Activated T-cell treated with anti-CD3 and anti-CD28 coated beads for 1 hour (primary cell): ENCODE data around the gene SCAMP2.
"Not testable (repeated sequence)": the region's sequence is repeated elsewhere in the genome, so short reads cannot be mapped to it uniquely, and the experiment has no call there.

ENCODE experiments used
- DNase-seq: peaks from one replicate; pipeline ENCODE4 v3.0.0-alpha.2; 2020; ENCODE audit warnings: low read depth

The SCAMP2 gene

GRCh38 chr15:74889883-74890664 is 16.9 kb upstream of the SCAMP2 start, which contains the start of gene MPI:
MPI (plus strand) TSS chr15:74890042; CDS start chr15:74890074, 32 bp downstream.
- peak; percentile 73 for DNase-seq

DNA sequence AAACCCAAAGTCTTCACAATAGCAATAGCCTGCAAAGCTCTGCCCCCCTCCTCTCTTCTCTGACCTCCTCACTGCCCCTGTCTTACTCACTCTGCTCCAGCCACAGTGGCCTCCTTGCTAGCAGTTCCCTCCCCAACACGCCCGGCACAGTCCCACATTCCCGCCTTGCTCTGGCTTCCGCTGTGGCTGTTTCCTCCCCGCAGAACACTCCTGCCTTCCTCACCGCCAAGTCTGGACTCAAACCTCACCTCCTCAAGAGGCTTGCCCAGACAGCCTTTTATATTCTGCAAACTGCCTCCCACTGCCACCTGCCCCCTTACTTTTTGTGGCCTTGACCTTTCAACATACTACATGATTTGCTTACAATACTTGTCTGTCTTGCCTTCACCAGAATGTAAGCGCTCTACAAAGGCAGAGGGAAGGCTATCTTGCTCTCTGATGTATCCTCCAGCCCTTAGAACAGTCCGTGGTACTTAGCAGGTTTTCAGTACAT is 16.3 kb upstream of the SCAMP2 start:
- no peak for DNase-seq

GRCh38 chr15:74888716-74889115 is 15.6 kb upstream of the SCAMP2 start:
- DNase-seq = no peak

- DNase-seq = not testable (repeated sequence)
These were observed 14.5 kb upstream of the SCAMP2 start for GRCh38 chr15:74887537-74888193.

DNA sequence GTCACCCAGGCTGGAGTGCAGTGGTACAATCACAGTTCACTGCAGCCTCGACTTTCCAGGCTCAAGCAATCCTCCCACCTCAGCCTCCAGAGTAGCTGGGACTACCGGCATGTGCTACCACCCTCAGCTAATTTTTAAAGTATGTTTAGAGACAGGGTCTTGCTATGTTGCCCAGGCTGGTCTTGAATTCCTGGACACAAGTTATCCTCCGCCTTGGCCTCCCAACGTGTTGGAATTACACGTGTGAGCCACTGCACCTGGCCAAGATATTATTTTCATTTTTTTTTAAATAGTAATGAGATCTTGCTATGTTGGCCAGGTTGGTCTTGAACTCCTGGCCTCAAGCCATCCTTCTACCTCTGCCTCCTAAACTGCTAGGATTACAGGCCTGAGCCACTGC is 12.3 kb upstream of the SCAMP2 start:
- no peak for DNase-seq

- no peak for DNase-seq
These were observed 11.5 kb upstream of the SCAMP2 start for GRCh38 chr15:74884428-74885223.

- no peak for DNase-seq
These were observed 9.4 kb upstream of the SCAMP2 start for GRCh38 chr15:74882528-74882927.

DNA sequence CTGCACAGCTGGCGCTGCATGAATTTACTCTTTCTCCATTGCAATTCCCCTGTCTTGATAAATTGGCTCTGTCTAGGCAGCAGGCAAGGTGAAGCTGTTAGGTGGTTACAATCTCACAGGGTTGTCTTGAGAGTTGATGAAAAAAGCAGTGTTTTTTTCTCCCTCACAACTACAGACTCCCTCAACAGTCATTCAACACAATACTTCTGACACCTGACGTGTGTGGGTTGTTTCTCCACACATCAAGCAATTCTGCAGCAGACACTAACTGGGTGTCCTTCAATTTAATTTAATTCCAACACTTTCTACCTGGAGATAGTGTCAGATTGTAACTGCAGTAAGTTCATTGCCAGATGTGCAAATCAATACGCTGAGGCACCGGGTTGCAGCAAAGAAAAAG is 5.1 kb upstream of the SCAMP2 start:
- no peak for DNase-seq

DNA sequence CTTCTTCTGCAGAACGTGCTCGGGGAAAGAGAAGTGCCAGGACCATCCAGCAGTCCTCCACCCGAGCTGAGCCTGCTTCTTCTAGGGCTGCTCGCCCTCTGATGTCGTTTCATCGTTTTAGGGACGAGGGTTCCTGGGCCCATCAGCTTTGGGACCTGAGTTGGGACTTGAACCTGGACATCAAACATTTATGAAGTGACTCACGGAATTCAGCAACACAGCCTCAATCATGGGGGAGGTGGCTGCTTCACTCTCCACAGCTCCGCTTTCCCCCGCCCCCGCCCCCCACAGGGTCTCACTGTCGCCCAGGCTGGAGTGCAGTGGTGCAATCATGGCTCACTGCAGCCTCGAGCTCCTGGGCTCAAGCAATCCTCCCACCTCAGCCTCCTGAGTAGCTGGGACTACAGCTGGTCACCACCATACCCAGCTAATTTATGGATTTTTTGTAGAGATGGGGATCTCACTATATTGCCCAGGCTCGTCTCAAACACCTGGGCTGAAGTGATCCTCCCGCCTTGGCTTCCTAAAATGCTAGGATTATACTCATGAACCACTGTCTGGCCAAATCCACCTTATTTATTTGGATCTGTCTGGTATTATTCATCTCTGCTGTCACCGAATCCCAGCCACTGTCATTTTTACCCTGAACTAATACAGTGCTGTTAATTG is 725 bp upstream of the SCAMP2 start:
- DNase-seq = no peak

DNA sequence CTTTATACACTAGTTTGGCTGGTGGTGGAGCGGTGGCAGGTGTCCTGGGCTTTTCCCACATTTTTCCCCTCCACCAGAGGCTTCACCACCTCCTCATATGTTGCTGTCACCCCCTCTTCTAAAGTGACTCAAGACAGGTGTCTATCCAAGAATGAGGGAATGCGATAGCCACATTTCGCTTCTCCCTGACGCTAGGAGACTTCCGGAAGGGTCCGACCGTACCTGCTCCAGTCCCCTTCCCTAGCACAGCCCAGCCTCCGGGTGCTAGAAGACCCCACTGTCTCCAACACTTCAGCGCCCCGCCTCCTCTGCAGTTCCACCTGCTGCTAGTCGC is 496 bp downstream of the SCAMP2 start:
- no peak for DNase-seq

GRCh38 chr15:74870436-74871215 is 2.5 kb downstream of the SCAMP2 start:
- DNase-seq = no peak

- DNase-seq = no peak
These were observed 3.3 kb downstream of the SCAMP2 start for GRCh38 chr15:74869726-74870407.

DNA sequence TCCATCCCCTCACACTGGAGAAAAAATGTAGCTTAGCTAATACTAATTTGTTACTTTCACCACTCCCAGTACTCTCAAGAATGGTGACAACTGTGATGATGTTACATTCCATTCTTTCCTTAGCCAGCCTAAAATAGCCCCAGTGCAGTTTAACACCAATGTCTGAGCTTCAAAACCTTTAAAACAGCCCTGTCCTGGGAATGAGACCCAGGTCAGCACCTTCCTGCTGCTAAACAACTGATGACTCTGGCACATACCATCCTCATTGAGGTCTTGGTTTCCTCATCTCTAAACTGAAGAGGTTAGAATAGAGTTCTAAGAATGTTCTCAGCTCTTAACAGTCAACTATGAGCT is 3.8 kb downstream of the SCAMP2 start:
- no peak for DNase-seq

DNA sequence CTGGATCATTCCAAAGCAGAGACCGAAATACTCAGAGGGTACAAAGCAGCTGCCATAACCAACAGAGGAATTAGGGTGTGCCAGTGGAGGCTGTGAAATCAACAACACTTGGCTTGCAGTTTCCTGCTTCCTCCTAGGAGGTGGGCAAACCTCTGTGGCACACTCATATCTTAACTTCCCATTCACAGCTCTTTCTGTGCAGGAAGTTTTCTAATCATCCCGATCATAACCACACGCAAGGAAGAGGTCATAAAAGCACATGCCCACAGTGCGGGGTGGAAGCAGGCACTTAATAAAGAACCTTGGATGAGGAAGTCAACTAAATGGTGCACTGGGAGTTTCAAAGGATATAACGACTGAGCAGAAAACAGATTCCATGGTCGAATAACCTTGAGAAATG is 5.1 kb downstream of the SCAMP2 start:
- DNase-seq = no peak

GRCh38 chr15:74867466-74868038 is 5.6 kb downstream of the SCAMP2 start:
- no peak for DNase-seq

GRCh38 chr15:74866090-74866489 is 7.1 kb downstream of the SCAMP2 start:
- no peak for DNase-seq

DNA sequence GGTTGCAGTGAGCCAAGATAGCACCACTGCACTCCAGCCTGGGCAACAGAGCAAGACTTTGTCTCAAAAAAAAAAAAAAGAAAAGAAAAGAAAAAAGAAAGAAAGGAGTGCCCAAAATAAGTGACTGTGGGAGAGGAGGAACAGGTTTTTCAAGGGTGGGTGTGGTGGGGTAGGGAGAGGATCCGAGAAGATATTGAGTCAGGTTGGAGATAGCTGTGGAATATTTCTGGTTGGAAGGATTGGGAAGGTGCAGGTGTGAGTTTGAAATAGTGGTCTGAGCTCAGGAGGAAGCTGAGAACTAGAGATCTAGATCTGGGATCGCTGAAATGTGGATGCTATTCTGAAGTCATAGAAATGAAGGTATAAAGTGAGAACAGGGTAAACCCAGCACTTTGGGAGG is 7.8 kb downstream of the SCAMP2 start:
- no peak for DNase-seq

DNA sequence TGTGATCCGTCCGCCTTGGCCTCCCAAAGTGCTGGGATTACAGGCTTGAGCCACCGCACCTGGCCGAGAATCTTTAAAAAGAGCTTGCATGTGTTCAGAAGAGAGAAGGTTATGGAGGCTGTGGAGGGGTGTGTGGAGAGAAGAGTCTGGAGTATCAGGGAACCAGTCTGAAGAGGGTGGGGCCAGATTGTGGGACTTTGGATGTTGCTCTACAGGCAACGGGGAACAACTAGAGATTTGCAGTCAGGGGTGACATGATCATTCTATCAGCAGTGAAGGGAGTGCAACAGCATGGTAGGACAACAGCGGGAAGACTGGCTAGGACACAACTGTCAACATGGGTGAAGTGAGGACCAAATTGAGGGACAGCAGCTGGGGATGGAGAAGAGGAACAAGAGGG is 8.9 kb downstream of the SCAMP2 start:
- DNase-seq = no peak

- no peak for DNase-seq
These were observed 9.7 kb downstream of the SCAMP2 start for GRCh38 chr15:74863239-74864056.

DNA sequence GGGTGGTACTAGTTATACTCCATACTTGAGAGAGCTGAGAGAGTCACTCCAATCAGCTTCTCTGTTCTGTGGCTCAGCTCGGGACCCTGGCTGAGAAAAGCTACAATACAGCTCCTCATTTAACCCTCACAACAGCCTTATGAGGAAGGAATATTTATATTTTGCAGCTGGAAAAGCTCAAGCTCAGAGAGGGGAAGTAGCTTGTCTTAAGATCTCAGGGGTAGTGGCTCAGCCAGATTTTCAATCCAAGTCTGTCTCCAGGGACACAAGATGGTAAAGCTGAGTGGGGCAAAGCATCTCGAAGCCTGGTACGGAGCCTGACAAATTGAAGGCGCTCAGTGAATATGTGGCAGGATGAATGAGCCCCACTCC is 14.8 kb downstream of the SCAMP2 start:
- DNase-seq = no peak
